ENCODE measurements around the gene LSR. TPM values are rescaled to one million over a fixed set of nuclear protein-coding genes. Genes with fewer than 3 reads are reported as not detected.
A peak's percentile ranks its signal among the peaks of the same experiment; 100 is the strongest.
"Not testable (repeated sequence)": the region's sequence is repeated elsewhere in the genome, so short reads cannot be mapped to it uniquely, and the experiment has no call there.

Gene LSR
- total RNA-seq, 1 experiment from 2014 or later: 152 TPM

DNA sequence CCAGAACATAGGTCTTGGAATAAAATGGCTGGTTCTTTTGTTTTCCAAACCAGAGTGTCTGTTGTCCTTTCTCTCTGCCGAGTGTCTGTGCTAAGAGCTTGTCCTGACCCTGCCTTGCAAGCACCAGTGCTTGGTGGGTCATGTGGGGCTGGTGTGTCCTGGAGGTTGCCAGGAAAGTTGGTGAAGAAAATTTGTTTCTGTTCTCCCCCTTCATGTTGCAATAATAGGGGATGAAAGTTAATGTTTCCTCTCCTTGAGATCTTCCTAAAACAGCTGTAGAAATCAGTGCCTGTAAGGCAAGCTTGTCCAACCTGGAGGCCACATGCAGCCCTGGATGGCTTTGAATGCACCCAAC lies 36.3 kb downstream of the LSR start:
- TF ChIP-seq, protein P1, sequence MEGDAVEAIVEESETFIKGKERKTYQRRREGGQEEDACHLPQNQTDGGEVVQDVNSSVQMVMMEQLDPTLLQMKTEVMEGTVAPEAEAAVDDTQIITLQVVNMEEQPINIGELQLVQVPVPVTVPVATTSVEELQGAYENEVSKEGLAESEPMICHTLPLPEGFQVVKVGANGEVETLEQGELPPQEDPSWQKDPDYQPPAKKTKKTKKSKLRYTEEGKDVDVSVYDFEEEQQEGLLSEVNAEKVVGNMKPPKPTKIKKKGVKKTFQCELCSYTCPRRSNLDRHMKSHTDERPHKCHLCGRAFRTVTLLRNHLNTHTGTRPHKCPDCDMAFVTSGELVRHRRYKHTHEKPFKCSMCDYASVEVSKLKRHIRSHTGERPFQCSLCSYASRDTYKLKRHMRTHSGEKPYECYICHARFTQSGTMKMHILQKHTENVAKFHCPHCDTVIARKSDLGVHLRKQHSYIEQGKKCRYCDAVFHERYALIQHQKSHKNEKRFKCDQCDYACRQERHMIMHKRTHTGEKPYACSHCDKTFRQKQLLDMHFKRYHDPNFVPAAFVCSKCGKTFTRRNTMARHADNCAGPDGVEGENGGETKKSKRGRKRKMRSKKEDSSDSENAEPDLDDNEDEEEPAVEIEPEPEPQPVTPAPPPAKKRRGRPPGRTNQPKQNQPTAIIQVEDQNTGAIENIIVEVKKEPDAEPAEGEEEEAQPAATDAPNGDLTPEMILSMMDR (conservative IDR thresholded peaks at IDR 0.05): no peak
- H3K14ac ChIP-seq (ENCODE audit: insufficient read depth, low read length): 0 out of 2 replicates have a peak overlapping the region, but pooled peaks have one; percentile 63
- H2BK15ac ChIP-seq (ENCODE audit: low read depth, low read length): no peak overlapping the region
- Mint-ChIP-seq H3K4me1 (peaks cover 11 to 24% of the 10 kb centered on the region in 2 experiments), H3K27ac (no peak overlapping the region; a peak in 2 of 7 replicates), H3K9me3 (no peaks in the 10 kb centered on the region), H3K4me3 (no peak overlapping the region), H3K27me3 (ENCODE audit: low read depth) (peaks cover 20% of the 10 kb centered on the region), H3K36me3 (ENCODE audit: insufficient read depth in 1 of 3, low read depth in 3 of 3) (no peaks in the 10 kb centered on the region)
- no peak overlapping the region for H3K56ac ChIP-seq (ENCODE audit: insufficient read length, low read depth, low read length)
- H3K18ac ChIP-seq (ENCODE audit: insufficient read length, low read depth, low read length): no peak overlapping the region
- no peaks in the 10 kb centered on the region; the same call in 1 of the 2 replicates for H3K4me1 ChIP-seq (ENCODE audit: insufficient read depth, low read length)
- H4K91ac ChIP-seq (ENCODE audit: insufficient read length, low read depth, low read length): no peak overlapping the region
- H3K23me2 ChIP-seq (ENCODE audit: insufficient read length, low read depth, low read length, poor library complexity, severe bottlenecking): peaks cover 6% of the 10 kb centered on the region
- no peak overlapping the region for H2BK12ac ChIP-seq (ENCODE audit: insufficient read length, low read depth, low read length)
- H3K4ac ChIP-seq (ENCODE audit: low read depth, low read length): no peak overlapping the region
- no CpG with 5 or more reads among the region's 1 CpG for WGBS (ENCODE audit: extremely low coverage, insufficient read length, low lambda C conversion rate)
- H3K27ac ChIP-seq (ENCODE audit: insufficient read length, low read depth, low read length): no peak overlapping the region
- no peak overlapping the region for H3K23ac ChIP-seq (ENCODE audit: insufficient read length, low read depth, low read length)
- H3K79me1 ChIP-seq (ENCODE audit: insufficient read depth, low read depth, low read length, poor library complexity, severe bottlenecking): no peaks in the 10 kb centered on the region
- no peaks in the 10 kb centered on the region for H3K9me3 ChIP-seq (ENCODE audit: control insufficient read depth, low read depth, low read length)
- H2BK5ac ChIP-seq (ENCODE audit: insufficient read length, low read length): no peak overlapping the region
- peak overlapping the region; percentile 35 for H3K4me2 ChIP-seq (ENCODE audit: insufficient read depth, insufficient read length, low read length)
- no peak overlapping the region for H2BK20ac ChIP-seq (ENCODE audit: low read depth, low read length, poor library complexity, severe bottlenecking)
- no peaks in the 10 kb centered on the region for H3K79me2 ChIP-seq (ENCODE audit: insufficient read depth, low read length)
- no peak overlapping the region for H3K9ac ChIP-seq (ENCODE audit: extremely low read depth, insufficient read length, low read length)
- peak overlapping the region; percentile 82 for H4K8ac ChIP-seq (replicated peaks; ENCODE audit: insufficient read length, low read depth, low read length)
- no peaks in the 10 kb centered on the region for H3K27me3 ChIP-seq (ENCODE audit: insufficient read depth, low read length)
- H4K20me1 ChIP-seq (ENCODE audit: control insufficient read depth, insufficient read depth, insufficient read length): no peaks in the 10 kb centered on the region
- H4K5ac ChIP-seq (ENCODE audit: insufficient read length, low read depth, low read length): no peak overlapping the region
- H2AK5ac ChIP-seq (ENCODE audit: insufficient read length, low read length): no peak overlapping the region
- H3T11ph ChIP-seq (ENCODE audit: low read length): no peak overlapping the region
- DNase-seq: no peak
- H2AFZ ChIP-seq (ENCODE audit: low read length): peak overlapping the region; percentile 59
- H2BK120ac ChIP-seq (ENCODE audit: low read depth, low read length, poor library complexity, severe bottlenecking): no peak overlapping the region

DNA sequence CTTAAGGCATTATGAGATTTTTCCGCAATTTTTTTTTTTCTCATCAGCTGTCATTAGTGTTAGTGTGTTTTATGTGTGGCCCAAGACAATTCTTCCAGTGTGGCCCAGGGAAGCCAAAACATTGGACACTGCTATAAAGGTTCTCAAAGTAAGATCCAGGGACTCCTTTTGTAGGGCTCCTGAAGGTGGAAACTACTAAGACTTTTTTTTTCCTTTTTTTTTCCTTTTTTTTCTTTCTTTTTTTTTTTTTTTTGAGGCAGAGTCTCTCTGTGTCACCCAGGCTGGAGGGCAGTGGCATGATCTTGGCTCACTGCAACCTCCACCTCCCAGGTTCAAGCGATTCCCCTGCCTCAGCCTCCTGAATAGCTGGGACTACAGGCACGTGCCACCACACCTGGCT lies 36.7 kb downstream of the LSR start:
- WGBS (ENCODE audit: extremely low coverage, insufficient read length, low lambda C conversion rate): no CpG with 5 or more reads among the region's 3 CpGs
- H3K4me3 Mint-ChIP-seq: not testable (repeated sequence)

More for the DNA sequence above, 36.7 kb downstream of the LSR start:
- H3K18ac ChIP-seq (ENCODE audit: insufficient read length, low read depth, low read length); H3K23me2 ChIP-seq (ENCODE audit: insufficient read length, low read depth, low read length, poor library complexity, severe bottlenecking); H3K4me2 ChIP-seq (ENCODE audit: insufficient read depth, insufficient read length, low read length); H3K9ac ChIP-seq (ENCODE audit: extremely low read depth, insufficient read length, low read length); H3K79me1 ChIP-seq (ENCODE audit: insufficient read depth, low read depth, low read length, poor library complexity, severe bottlenecking); H3K4ac ChIP-seq (ENCODE audit: low read depth, low read length); H3K4me1 ChIP-seq (ENCODE audit: insufficient read depth, low read length); H3K9me3 Mint-ChIP-seq; H3K79me2 ChIP-seq (ENCODE audit: insufficient read depth, low read length); H2BK5ac ChIP-seq (ENCODE audit: insufficient read length, low read length); H2AFZ ChIP-seq (ENCODE audit: low read length); H3K14ac ChIP-seq (ENCODE audit: insufficient read depth, low read length); H3K9me3 ChIP-seq (ENCODE audit: control insufficient read depth, low read depth, low read length); H3K27ac Mint-ChIP-seq; H4K91ac ChIP-seq (ENCODE audit: insufficient read length, low read depth, low read length); H3K27me3 ChIP-seq (ENCODE audit: insufficient read depth, low read length); H3K36me3 Mint-ChIP-seq (ENCODE audit: insufficient read depth in 1 of 3, low read depth in 3 of 3); H2BK120ac ChIP-seq (ENCODE audit: low read depth, low read length, poor library complexity, severe bottlenecking); DNase-seq; H4K20me1 ChIP-seq (ENCODE audit: control insufficient read depth, insufficient read depth, insufficient read length); H3K27ac ChIP-seq (ENCODE audit: insufficient read length, low read depth, low read length); H4K8ac ChIP-seq (replicated peaks; ENCODE audit: insufficient read length, low read depth, low read length); H2BK15ac ChIP-seq (ENCODE audit: low read depth, low read length); H3K23ac ChIP-seq (ENCODE audit: insufficient read length, low read depth, low read length); H2BK12ac ChIP-seq (ENCODE audit: insufficient read length, low read depth, low read length); H4K5ac ChIP-seq (ENCODE audit: insufficient read length, low read depth, low read length); H3K56ac ChIP-seq (ENCODE audit: insufficient read length, low read depth, low read length); H2AK5ac ChIP-seq (ENCODE audit: insufficient read length, low read length); H3T11ph ChIP-seq (ENCODE audit: low read length); H2BK20ac ChIP-seq (ENCODE audit: low read depth, low read length, poor library complexity, severe bottlenecking): not testable (repeated sequence)
- H3K4me1 Mint-ChIP-seq: peaks cover 12 to 25% of the 10 kb centered on the region in 2 experiments
- H3K27me3 Mint-ChIP-seq (ENCODE audit: low read depth): peaks cover 20% of the 10 kb centered on the region
